SHP77 treated with DMSO at 0.1 percent for 48 hours (cell line): ENCODE data around the gene GTPBP4.
"Not testable (repeated sequence)": the region's sequence is repeated elsewhere in the genome, so short reads cannot be mapped to it uniquely, and the experiment has no call there.

Experiments
- DNase-seq: peaks from one replicate; lab custom pipeline; 2025; lab: John Stamatoyannopoulos, UW

The GTPBP4 gene

GRCh38 chr10:1056326-1057105, 68.3 kb downstream of the GTPBP4 start, which contains the start of gene WDR37:
Gene WDR37 (plus strand): TSS chr10:1056385. CDS start chr10:1072156, 15,771 bp downstream.
- peak; percentile 37 for DNase-seq

GRCh38 chr10:1057106-1057657, 68.9 kb downstream of the GTPBP4 start:
- no peak for DNase-seq

GRCh38 chr10:1058017-1058416, 69.8 kb downstream of the GTPBP4 start:
- DNase-seq = no peak

- DNase-seq = no peak
Observed at GRCh38 chr10:1059902-1060301, 71.7 kb downstream of the GTPBP4 start.

- DNase-seq = no peak
Observed at GRCh38 chr10:1061930-1062774, 73.9 kb downstream of the GTPBP4 start.

GRCh38 chr10:1063232-1063865, 75.1 kb downstream of the GTPBP4 start:
- DNase-seq = no peak

- DNase-seq = no peak
Observed at GRCh38 chr10:1064964-1065247, 76.7 kb downstream of the GTPBP4 start.

- not testable (repeated sequence) for DNase-seq
Observed at GRCh38 chr10:1066734-1067133, 78.5 kb downstream of the GTPBP4 start.

GRCh38 chr10:1068380-1069361, 80.4 kb downstream of the GTPBP4 start:
- DNase-seq = no peak
